ENCODE results near the gene OLAH.
"Not testable (repeated sequence)": the region's sequence is repeated elsewhere in the genome, so short reads cannot be mapped to it uniquely, and the experiment has no call there.

OLAH gene

GRCh38 chr10:15043674-15044073, at the start of gene OLAH:
Gene OLAH, plus strand, starts transcription at chr10:15043943. Its CDS starts 3,346 bp downstream, at chr10:15047289.
- TF ChIP-seq, protein P1, sequence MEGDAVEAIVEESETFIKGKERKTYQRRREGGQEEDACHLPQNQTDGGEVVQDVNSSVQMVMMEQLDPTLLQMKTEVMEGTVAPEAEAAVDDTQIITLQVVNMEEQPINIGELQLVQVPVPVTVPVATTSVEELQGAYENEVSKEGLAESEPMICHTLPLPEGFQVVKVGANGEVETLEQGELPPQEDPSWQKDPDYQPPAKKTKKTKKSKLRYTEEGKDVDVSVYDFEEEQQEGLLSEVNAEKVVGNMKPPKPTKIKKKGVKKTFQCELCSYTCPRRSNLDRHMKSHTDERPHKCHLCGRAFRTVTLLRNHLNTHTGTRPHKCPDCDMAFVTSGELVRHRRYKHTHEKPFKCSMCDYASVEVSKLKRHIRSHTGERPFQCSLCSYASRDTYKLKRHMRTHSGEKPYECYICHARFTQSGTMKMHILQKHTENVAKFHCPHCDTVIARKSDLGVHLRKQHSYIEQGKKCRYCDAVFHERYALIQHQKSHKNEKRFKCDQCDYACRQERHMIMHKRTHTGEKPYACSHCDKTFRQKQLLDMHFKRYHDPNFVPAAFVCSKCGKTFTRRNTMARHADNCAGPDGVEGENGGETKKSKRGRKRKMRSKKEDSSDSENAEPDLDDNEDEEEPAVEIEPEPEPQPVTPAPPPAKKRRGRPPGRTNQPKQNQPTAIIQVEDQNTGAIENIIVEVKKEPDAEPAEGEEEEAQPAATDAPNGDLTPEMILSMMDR (conservative IDR thresholded peaks at IDR 0.05; ENCODE audit: low read depth, low read length): no peak
- DNase-seq (ENCODE audit: low read depth): peak; percentile 62

DNA sequence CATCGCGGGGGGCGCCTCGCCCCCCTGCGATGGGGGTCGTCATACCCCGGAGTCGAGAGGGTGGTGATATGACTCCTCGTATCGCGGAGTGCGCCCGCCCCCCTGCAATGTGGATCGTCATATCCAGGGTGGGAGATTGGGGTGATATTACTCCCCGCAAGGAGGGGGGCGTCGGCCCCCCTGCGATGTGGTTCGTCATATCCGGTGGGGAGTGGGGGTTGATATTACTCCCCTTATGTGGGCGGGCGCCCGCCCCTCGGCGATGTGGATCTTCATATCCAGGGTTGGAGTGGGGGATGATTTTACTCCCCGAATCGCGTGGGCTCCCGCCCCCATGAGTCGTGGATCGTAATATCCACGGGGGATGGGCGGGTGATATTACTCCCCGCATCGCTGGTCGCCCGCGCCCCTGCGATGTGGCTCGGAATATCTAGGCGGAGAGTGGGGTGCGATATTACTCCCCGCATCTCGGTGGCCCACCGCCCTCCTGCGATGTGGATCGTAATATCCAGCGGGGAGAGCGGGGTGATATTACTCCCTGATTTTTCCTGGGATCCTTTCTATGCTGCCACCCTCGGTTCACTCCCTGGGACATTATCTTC, 47.7 kb upstream of the OLAH start:
- peak overlapping the region; percentile 49 for H3K4me3 ChIP-seq (ENCODE audit: low read depth, low read length)
- TF ChIP-seq, protein P1 (conservative IDR thresholded peaks at IDR 0.05; ENCODE audit: low read depth, low read length): no peak
- DNase-seq (ENCODE audit: low read depth): no peak

More at GRCh38 chr10:15043674-15044073, at the start of gene OLAH:
- H3K4me3 ChIP-seq (ENCODE audit: low read depth, low read length): peak within 1 kb of the TSS; percentile 30

DNA sequence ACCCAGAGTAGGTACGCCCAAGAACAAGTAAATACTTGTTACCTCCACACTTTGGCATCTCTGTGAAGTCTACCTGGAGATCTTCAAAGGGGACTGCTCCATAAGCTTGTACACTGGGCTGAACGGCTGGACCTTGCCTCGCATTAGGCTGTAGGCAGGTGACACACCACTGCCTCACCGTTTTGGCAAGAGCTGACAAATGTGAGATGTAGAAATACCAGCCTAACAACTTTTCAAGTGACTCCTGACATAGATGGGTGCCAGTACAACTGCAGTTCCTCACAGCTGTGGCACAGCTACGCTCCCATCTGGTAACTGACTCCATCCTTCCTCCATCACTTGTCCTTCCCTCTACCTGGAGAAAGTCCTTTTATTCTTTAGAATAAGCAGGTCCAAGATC, 30.2 kb upstream of the OLAH start:
- H3K4me3 ChIP-seq (ENCODE audit: low read depth, low read length); DNase-seq (ENCODE audit: low read depth): not testable (repeated sequence)

DNA sequence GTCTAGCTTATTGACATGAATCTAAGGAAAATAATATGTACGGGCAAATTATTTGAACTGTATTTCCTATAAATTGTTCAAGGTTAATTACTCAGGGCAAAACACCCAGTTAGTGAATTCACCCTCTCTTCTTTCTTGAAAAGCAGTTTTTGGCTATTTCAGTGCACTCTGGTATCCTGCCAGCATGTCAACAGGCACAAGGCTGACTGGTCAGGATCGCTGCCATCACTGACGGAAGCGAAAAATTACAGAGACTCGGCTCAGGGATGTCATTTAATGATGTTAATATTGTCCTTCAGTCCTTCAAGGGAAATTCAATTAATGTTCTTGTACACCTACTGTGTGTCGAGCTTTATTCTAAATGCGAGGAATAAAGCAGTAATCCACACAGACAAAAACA, 28.3 kb upstream of the OLAH start:
- TF ChIP-seq, protein P1 (conservative IDR thresholded peaks at IDR 0.05; ENCODE audit: low read depth, low read length): no peak
- DNase-seq (ENCODE audit: low read depth): no peak
- no peak overlapping the region for H3K4me3 ChIP-seq (ENCODE audit: low read depth, low read length)

DNA sequence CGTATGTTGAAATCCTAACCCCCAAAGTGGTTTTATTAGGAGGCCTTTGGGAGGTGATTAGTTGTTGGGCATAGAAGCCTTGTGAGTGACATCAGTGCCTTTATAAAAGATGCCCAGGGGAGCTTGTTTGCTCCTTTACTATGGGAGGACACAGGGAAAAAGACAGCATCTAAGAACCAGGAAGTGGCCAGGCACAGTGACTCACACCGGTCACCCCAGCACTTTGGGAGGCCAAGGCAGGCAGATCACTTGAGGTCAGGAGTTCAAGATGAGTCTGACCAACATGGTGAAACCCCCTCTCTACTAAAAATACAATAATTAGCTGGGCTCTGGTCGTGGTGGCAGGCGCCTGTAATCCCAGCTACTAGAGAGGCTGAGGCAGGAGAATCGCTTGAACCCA, 22.8 kb upstream of the OLAH start:
- not testable (repeated sequence) for H3K4me3 ChIP-seq (ENCODE audit: low read depth, low read length)
- DNase-seq (ENCODE audit: low read depth): peak; percentile 20

- DNase-seq (ENCODE audit: low read depth); H3K4me3 ChIP-seq (ENCODE audit: low read depth, low read length): not testable (repeated sequence)
Measured at GRCh38 chr10:15023079-15023478, 20.7 kb upstream of the OLAH start.

DNA sequence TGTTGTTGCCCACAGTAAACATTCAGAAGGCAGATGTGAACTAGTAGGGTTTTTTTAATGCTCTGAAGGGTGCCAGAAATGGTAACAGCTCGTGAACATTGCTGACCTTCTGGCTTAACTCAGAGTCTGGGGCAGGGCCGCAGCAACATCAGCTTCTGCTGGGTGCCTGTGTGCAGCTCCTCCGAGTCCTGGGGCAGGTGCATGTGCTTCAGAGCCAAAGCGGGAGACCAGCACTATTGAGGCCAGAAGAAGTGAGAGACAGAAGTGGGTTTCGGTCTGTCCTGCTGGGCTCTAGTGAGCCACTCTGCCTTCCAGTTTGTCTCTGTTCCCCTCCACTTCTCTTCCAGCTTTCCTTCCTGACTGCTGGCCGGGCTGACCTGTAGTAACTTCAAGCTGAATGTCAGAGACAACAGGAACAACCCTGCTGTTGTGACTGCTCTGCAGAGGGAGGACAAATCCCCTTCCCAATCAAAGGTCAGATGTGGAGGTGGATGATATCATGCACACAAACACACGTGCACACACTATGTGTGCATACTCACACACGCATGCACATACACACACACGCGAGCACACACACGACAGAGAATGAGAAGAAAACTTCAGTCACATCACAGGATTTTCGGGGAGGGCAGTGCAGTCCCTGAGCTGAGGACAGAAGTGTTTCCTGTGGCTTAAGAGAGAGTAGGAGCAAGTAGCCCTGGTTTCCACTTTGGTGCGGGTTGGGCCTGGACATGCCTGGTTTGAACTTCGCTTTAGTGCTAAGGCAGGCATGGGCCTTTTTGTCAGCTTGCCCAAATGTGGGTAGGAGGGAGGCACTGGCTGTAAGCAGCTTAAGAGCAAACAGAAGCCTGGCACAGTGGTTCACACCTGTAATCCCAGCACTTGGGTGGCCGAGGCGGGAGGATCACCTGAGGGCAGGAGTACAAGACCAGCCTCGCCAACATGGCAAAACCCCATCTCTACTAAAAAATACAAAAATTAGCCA, 19.4 kb upstream of the OLAH start:
- not testable (repeated sequence) for H3K4me3 ChIP-seq (ENCODE audit: low read depth, low read length); DNase-seq (ENCODE audit: low read depth)

DNA sequence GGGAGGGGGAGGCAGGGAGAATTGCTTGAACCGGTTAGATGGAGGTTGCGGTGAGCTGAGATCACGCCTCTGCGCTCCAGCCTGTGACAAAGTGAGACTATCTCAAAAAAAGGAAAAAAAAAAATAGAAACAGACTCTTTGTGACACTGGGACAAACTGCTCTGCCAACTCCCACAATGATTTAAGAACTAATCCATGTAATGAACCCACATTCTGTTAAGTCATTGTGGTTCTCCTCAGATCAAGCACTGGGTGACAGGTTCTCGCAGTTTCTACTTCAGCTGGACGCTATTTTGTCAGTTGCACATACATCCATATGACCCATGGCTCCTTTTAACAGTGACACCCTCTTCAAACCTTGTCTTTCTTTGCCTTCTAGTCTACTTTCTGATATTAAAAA, 18.7 kb upstream of the OLAH start:
- not testable (repeated sequence) for DNase-seq (ENCODE audit: low read depth); H3K4me3 ChIP-seq (ENCODE audit: low read depth, low read length)

- DNase-seq (ENCODE audit: low read depth): peak; percentile 56
- TF ChIP-seq, protein P1 (conservative IDR thresholded peaks at IDR 0.05; ENCODE audit: low read depth, low read length): no peak
- H3K4me3 ChIP-seq (ENCODE audit: low read depth, low read length): no peak overlapping the region
Measured at GRCh38 chr10:15027741-15028140, 16.0 kb upstream of the OLAH start.

All from choroid plexus epithelial cell (primary cell).